Common myeloid progenitor, CD34-positive (primary cell): ENCODE measurements around the gene TXNDC2.

Source experiments
- CTCF ChIA-PET: fragments of 350-600 bp; sonication (Branson Sonifier 250); formaldehyde crosslinking; loops from one replicate; lab custom pipeline; 2021; ENCODE audit warnings: antibody characterized with exemption; lab: Charles Lee
- POLR2A ChIA-PET: fragments of 350-600 bp; sonication (Branson Sonifier 250); formaldehyde crosslinking; loops from one replicate; lab custom pipeline; 2021; ENCODE audit warnings: antibody characterized with exemption; lab: Charles Lee
- DNase-seq, 3 donors: peaks; one replicate each; pipeline versions ENCODE4 v3.0.0 to v3.0.0-alpha.2; 2013
- H3K27ac ChIP-seq, 2 experiments: 1 replicate in 1 of 2; 2 replicates in 1 of 2; pipeline ENCODE4 v1.7.0; 2013; ENCODE audit warnings: inconsistent platforms in 2 of 2, low read length in 2 of 2, mild to moderate bottlenecking in 2 of 2, low read depth in 1 of 2, moderate library complexity in 1 of 2; ENCODE audit not compliant: severe bottlenecking in 2 of 2, insufficient read depth in 1 of 2, poor library complexity in 1 of 2
- H3K27me3 ChIP-seq, 5 experiments: replicated peaks in 2 of 5; 1 replicate in 3 of 5; 2 replicates in 2 of 5; pipeline versions ENCODE4 v1.6.1 to v1.7.0; 2013; ENCODE audit warnings: low read length in 4 of 5, mild to moderate bottlenecking in 2 of 5, moderate library complexity in 2 of 5, inconsistent platforms in 1 of 5; ENCODE audit not compliant: insufficient read depth in 5 of 5, control insufficient read depth in 4 of 5
- H3K36me3 ChIP-seq, 4 experiments: 1 replicate in 2 of 4; 2 replicates in 2 of 4; pipeline versions ENCODE4 v1.6.1 to v1.7.0; 2013; ENCODE audit warnings: low read length in 3 of 4, control low read depth in 1 of 4, mild to moderate bottlenecking in 1 of 4; ENCODE audit not compliant: control insufficient read depth in 4 of 4, insufficient read depth in 4 of 4
- H3K4me1 ChIP-seq, 4 experiments: 1 replicate in 3 of 4; 2 replicates in 1 of 4; pipeline versions ENCODE4 v1.6.1 to v1.7.1; 2013; ENCODE audit warnings: low read length in 3 of 4, mild to moderate bottlenecking in 3 of 4, control low read depth in 1 of 4, inconsistent platforms in 1 of 4, moderate library complexity in 1 of 4; ENCODE audit not compliant: control insufficient read depth in 4 of 4, insufficient read depth in 4 of 4; ENCODE audit errors: control extremely low read depth in 1 of 4
- H3K4me3 ChIP-seq, 7 experiments: 1 replicate in 4 of 7; 2 replicates in 3 of 7; pipeline versions ENCODE4 v1.5.1 to v1.7.0; 2013; ENCODE audit warnings: mild to moderate bottlenecking in 7 of 7, low read length in 6 of 7, moderate library complexity in 6 of 7, inconsistent platforms in 2 of 7, low read depth in 2 of 7, control low read depth in 1 of 7; ENCODE audit not compliant: insufficient read depth in 4 of 7, control insufficient read depth in 1 of 7; ENCODE audit errors: extremely low read depth in 1 of 7
- H3K9me3 ChIP-seq, 5 experiments: 1 replicate in 4 of 5; 2 replicates in 1 of 5; pipeline versions ENCODE4 v1.6.1 to v1.7.1; 2013; ENCODE audit warnings: low read length in 4 of 5, mild to moderate bottlenecking in 2 of 5, inconsistent platforms in 1 of 5, low read depth in 1 of 5, moderate library complexity in 1 of 5; ENCODE audit not compliant: control insufficient read depth in 4 of 5, insufficient read depth in 2 of 5; ENCODE audit errors: control extremely low read depth in 1 of 5
- WGBS: methylation state at CpG from one replicate; pipeline ENCODE4 v1.1.5; 2013; ENCODE audit not compliant: insufficient coverage; 5-methylcytosine and 5-hydroxymethylcytosine counted together

TXNDC2 gene

DNA sequence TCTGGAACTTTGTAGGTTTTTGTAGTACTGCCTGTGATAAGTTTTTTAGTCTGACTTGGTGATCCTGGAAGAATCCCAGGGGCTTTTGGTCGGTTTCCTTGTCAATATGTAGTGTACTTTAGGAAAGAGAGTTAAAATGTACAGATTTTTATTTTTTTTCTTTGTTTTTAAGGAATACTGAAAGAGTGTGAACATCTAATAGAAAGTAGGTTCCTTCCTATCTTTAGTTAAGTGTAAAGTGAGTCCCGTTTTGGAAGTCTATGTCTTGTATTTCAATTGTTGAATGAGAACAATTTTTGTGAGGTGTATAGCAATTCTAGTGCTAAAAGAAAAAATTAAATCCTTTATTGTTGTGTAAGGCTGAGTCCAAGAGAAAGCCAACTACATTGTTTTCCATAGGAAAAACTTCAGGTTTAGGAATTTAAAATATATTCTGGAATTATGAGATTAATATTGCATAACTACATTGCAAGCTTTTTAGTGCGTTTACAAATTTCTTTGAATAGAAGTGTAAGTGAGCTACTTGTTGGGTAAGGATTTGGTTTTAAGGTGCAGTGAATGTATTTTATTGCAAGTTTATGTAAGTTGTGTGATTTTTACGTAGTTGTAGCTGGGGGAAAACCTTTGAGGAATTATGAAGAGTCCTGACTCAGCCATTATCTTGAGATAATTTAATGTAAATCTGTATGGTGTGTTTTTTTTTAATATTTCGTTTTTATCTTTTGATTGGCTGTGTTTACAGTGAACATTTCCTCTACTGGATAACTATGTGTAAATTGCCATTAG lies 29.7 kb downstream of the TXNDC2 start:
- ChIA-PET POLR2A (interaction anchor here (0.6 to 1.1 kb wide), 5 partner anchors 9 to 42 kb away, joined by 3 to 8 read pairs (median 3); no protein-coding TSS in a partner anchor), CTCF (interaction anchor here (0.7 to 1.7 kb wide), 7 partner anchors 8 to 340 kb away, joined by 3 to 6 read pairs (median 3); no protein-coding TSS in a partner anchor)
- Histone ChIP-seq H3K36me3 (peaks cover 0 to 3% (median 0%) of the 10 kb centered on the region in 4 experiments), H3K4me1 (peaks cover 38 to 55% (median 47%) of the 10 kb centered on the region in 4 experiments), H3K27me3 (no peaks in the 10 kb centered on the region), H3K9me3 (no peaks in the 10 kb centered on the region), H3K27ac (peak overlapping the region; percentile 91 to 97), H3K4me3 (peak overlapping the region; percentile 89 to 99 (median 92))
- DNase-seq: no peak
- 28% methylated on average over 2 of the region's 5 CpGs for WGBS

DNA sequence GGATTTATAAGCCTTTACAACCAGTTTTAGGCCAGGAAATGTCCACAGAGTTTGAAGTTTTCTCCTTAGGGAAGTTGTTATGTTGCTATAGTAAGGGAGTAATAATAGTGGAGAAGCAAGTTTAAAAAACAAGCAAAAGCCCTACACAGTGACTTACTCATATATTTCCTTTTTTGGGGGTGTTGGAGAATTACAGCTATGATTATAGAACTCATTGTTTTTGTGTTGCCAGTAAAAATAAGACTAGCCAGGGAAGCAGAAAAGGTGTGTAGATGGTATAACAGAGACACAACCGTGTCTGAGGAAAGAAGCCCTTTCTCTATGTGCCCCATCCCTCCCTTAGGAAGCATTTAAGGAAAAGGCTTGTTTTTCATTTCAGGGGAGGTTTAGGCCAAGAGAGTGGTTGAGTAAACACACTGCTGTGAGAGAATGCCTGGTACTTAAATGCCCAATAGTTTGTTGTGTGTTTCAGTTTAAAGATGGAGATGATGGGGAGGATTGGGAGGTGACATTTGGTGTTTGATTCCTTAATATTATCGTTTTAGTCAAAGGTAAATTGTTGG lies 30.4 kb downstream of the TXNDC2 start:
- POLR2A ChIA-PET: interaction anchor here (1.0 kb wide), 1 partner anchor 13 kb away, joined by 3 read pairs; no protein-coding TSS in a partner anchor

DNA sequence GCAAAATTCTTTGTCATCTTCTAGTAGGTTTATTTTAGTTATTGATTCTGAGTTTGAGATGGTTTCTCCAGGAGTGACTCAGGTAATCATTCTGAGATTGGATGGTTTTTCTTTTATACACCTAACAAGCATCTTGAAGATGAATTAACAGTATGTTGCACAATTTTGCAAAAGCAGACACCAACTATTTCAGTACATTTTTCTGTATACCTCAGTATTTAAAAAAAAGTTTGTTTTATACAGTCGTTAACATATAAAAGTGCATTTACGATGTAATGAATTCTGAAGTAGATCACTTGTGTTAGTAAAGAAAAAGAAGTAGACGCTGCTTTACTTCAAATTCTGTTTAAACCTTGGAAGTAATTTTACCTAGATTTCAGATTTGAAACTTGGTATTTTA lies 31.0 kb downstream of the TXNDC2 start:
- H3K4me3 ChIP-seq: peak overlapping the region in 4 of 7 experiments; percentile 91 to 99 (median 96)
- H3K4me1 ChIP-seq: peaks cover 40 to 65% (median 54%) of the 10 kb centered on the region in 4 experiments

More for the DNA sequence above, 30.4 kb downstream of the TXNDC2 start:
- Histone ChIP-seq H3K27me3 (no peaks in the 10 kb centered on the region), H3K27ac (peak overlapping the region; percentile 91 to 97), H3K36me3 (peaks cover 0 to 3% (median 0%) of the 10 kb centered on the region in 4 experiments), H3K9me3 (no peaks in the 10 kb centered on the region), H3K4me1 (peaks cover 40 to 62% (median 53%) of the 10 kb centered on the region in 4 experiments), H3K4me3 (peak overlapping the region in 6 of 7 experiments; percentile 90 to 99 (median 94))
- CTCF ChIA-PET: interaction anchor here (0.8 to 1.7 kb wide), 3 partner anchors 22 to 341 kb away, joined by 3 to 6 read pairs (median 3); no protein-coding TSS in a partner anchor
- 29% methylated on average over 2 of the region's 2 CpGs for WGBS
- no peak for DNase-seq

DNA sequence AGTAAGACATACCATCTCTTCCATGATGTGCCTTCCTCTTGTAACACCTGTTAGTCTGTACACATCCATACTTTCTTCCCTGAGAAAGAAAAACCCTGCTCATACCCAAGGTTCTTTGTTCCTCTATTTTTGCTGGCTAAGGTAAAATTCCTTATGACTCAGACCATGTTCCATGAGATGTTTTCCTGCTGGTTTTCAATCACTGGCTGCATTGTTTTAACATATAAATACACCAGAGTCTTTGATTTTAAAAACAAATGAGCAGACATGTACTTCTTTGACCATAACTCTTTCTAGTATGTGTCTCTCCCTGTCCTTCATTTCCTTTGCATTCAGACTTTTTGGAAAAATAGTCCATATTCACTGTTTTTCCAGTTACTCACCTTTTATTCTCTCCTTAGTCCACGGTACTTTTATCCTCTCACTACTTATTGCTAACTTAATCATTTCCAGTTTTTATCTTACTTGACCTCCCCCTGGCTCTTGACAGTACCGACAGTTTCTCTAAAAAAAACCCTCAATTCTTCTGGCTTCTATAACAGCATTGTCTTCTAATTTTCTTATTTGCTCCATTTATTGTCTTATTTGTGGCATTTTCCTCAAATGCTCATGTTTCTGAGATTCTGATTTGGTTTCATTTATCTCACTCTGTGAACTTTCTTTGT lies 32.4 kb downstream of the TXNDC2 start:
- POLR2A ChIA-PET: no interaction called here
- WGBS: 66% methylated on average over 2 of the region's 2 CpGs
- no peak for DNase-seq
- CTCF ChIA-PET: interaction anchor here (0.9 kb wide), 1 partner anchor 10 kb away, joined by 3 read pairs; no protein-coding TSS in a partner anchor
- peaks cover 0 to 5% (median 3%) of the 10 kb centered on the region in 4 experiments for H3K36me3 ChIP-seq
- peak overlapping the region in 1 of 2 experiments; percentile 97 for H3K27ac ChIP-seq
- H3K4me1 ChIP-seq: peaks cover 37 to 70% (median 54%) of the 10 kb centered on the region in 4 experiments
- H3K9me3 ChIP-seq: no peaks in the 10 kb centered on the region
- H3K4me3 ChIP-seq: peak overlapping the region in 1 of 7 experiments; percentile 31
- H3K27me3 ChIP-seq: no peaks in the 10 kb centered on the region

More for the DNA sequence above, 31.0 kb downstream of the TXNDC2 start:
- ChIA-PET CTCF (no interaction called here), POLR2A (no interaction called here)
- peaks cover 0 to 3% (median 0%) of the 10 kb centered on the region in 4 experiments for H3K36me3 ChIP-seq
- WGBS: no CpG with 5 or more reads among the region's 3 CpGs
- H3K9me3 ChIP-seq: no peaks in the 10 kb centered on the region
- no peaks in the 10 kb centered on the region for H3K27me3 ChIP-seq
- no peak for DNase-seq
- peak overlapping the region in 1 of 2 experiments; percentile 97 for H3K27ac ChIP-seq

DNA sequence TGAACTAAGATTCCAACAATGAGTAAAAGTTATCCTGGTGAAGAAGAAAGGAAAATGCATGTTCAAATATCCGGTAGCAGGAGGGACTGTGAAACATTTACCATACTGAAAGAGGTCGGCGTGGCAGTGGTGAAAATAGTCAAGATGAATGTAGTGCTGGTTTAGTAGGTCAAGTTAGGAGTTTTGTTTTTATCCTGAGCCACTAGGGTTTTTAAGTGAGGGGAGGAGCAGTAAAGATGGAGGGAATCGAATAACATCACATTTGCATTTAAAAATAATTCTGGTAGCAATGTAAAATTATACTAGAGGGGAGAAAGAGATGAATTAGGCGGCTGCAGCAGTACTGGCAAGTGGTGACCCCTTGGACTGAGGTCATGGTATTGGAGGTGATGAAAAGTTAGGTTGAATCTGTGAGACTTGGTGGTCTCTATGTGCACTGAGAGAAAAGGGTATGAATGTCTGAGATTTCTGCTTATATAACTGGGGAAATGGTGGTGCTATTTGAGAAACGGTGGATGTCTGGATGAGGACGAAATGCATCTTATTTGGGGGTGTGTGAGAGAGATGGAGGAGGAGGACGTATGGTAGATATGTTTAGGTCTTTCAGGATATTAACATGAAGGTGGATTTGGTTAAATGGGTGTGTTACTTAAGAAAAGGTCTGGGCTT lies 33.9 kb downstream of the TXNDC2 start:
- ChIA-PET POLR2A (no interaction called here), CTCF (no interaction called here)
- peaks cover 41 to 71% (median 56%) of the 10 kb centered on the region in 4 experiments for H3K4me1 ChIP-seq
- H3K27me3 ChIP-seq: no peaks in the 10 kb centered on the region
- no peak for DNase-seq
- WGBS: 100% methylated on average over 6 of the region's 8 CpGs
- no peak overlapping the region for H3K4me3 ChIP-seq
- peaks cover 0 to 6% (median 4%) of the 10 kb centered on the region in 4 experiments for H3K36me3 ChIP-seq
- peak overlapping the region in 1 of 2 experiments; percentile 9 for H3K27ac ChIP-seq
- H3K9me3 ChIP-seq: no peaks in the 10 kb centered on the region

DNA sequence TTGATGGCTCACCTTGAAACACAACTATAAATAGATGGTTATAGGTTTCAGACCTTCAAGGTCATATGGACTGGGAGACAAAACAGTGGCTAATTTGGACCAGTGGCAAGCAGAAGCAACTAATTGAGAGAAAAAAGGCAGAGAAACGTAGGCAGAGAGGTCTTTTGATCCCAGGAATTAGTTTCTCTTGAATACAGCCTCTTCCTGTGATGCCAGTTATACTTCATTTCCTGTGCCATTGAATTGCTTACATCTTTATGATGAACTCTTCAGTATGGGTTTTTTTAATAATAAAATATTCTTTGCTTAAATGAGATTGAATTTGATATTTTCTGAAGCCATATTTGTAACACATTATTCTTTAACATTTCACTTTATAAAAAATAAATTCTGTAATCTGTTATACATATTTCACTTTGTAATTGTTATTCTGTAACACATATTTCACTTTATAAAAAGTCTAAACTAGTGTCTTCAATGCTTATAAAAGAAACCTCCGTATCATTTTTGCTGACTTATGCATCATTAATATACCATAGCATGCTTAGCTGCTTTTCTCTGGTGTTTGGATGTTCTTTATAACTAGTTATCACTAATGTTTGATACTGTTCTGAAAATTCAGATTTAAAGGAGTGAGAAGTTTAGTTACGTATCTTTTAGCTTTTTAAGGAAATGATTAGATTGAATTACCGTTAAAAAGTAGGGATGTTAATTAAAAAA lies 37.0 kb downstream of the TXNDC2 start:
- DNase-seq: no peak
- Histone ChIP-seq H3K4me3 (no peak overlapping the region), H3K27me3 (no peaks in the 10 kb centered on the region), H3K4me1 (peaks cover 19 to 62% (median 40%) of the 10 kb centered on the region in 4 experiments), H3K27ac (peak overlapping the region in 1 of 2 experiments; percentile 50), H3K9me3 (no peaks in the 10 kb centered on the region), H3K36me3 (peaks cover 0 to 6% (median 2%) of the 10 kb centered on the region in 4 experiments)
- 62% methylated on average over 3 of the region's 4 CpGs for WGBS
- ChIA-PET POLR2A (interaction anchor here (1.2 kb wide), 1 partner anchor 9 kb away, joined by 4 read pairs; the partner anchor contains the start of gene VAPA), CTCF (interaction anchor here (2.5 kb wide), 1 partner anchor 9 kb away, joined by 6 read pairs; the partner anchor contains the start of gene VAPA)
